ENCODE data around the gene PSMB8.

GRCh38 chr6:32860674-32861073 lies 16.8 kb upstream of the PSMB8 start:
- TF ChIP-seq EZH2 (IDR thresholded peaks at IDR 0.05; ENCODE audit: borderline replicate concordance, low read length) (no peak), CTCF (IDR thresholded peaks at IDR 0.05; ENCODE audit: low read length) (no peak)

Data from OCI-LY1 (cell line).